B cell (primary cell): ENCODE measurements around the gene TOMM40. TPM values are rescaled to one million over a fixed set of nuclear protein-coding genes. Genes with fewer than 3 reads are reported as not detected.

ENCODE experiments used
- ATAC-seq: fragments of 200-7000 bp; cut with Tn5 transposase; one replicate; pipeline ENCODE4 v1.10.0; 2021; ENCODE audit warnings: low read depth, mild to moderate bottlenecking, moderate number of reproducible peaks, moderate library complexity
- CTCF ChIA-PET: fragments of 350-600 bp; sonication (Branson Sonifier 250); formaldehyde crosslinking; loops from one replicate; lab custom pipeline; 2021; ENCODE audit warnings: antibody characterized with exemption, inconsistent platforms; lab: Charles Lee
- POLR2A ChIA-PET: fragments of 350-600 bp; sonication (Branson Sonifier 250); formaldehyde crosslinking; loops from one replicate; lab custom pipeline; 2021; ENCODE audit warnings: antibody characterized with exemption; lab: Charles Lee
- DNase-seq: peaks from one replicate; pipeline ENCODE4 v3.0.0; 2013
- H2AFZ ChIP-seq: 2 replicates; pipeline ENCODE4 v1.6.1; 2012; ENCODE audit warnings: mild to moderate bottlenecking, low read depth, low read length; ENCODE audit not compliant: insufficient read depth, poor library complexity, severe bottlenecking
- H3K27ac ChIP-seq, 2 donors: 1 replicate in 1 of 2; 2 replicates in 1 of 2; pipeline ENCODE4 v1.5.1; 2012 to 2013; ENCODE audit warnings: low read length in 2 of 2, mild to moderate bottlenecking in 2 of 2, moderate library complexity in 1 of 2
- H3K27me3 ChIP-seq, 4 experiments: fragments of 200-600 bp in 1 of 4; sonication (generic) in 1 of 4; replicated peaks in 1 of 4; 1 replicate in 2 of 4; 2 replicates in 2 of 4; pipeline versions ENCODE4 v1.6.1 to v1.7.0; 2013 to 2016; ENCODE audit warnings: low read length in 3 of 4, mild to moderate bottlenecking in 2 of 4, mixed read lengths in 1 of 4, moderate library complexity in 1 of 4; ENCODE audit not compliant: insufficient read depth in 4 of 4, control insufficient read depth in 3 of 4; ENCODE audit errors: control extremely low read depth in 1 of 4
- H3K36me3 ChIP-seq, 2 experiments: replicated peaks in 1 of 2; 1 replicate in 1 of 2; 2 replicates in 1 of 2; pipeline versions ENCODE4 v1.6.1 to v1.7.1; 2013; ENCODE audit warnings: low read length in 1 of 2; ENCODE audit not compliant: insufficient read depth in 2 of 2, control insufficient read depth in 1 of 2; ENCODE audit errors: control extremely low read depth in 1 of 2, extremely low read depth in 1 of 2
- H3K4me1 ChIP-seq, 2 donors: fragments of 200-600 bp in 1 of 2; sonication (generic) in 1 of 2; 1 replicate in 1 of 2; 2 replicates in 1 of 2; pipeline versions ENCODE4 v1.5.1 to v1.6.1; 2013 to 2017; ENCODE audit warnings: low read length in 2 of 2; ENCODE audit not compliant: control insufficient read depth in 2 of 2, insufficient read depth in 2 of 2
- H3K4me2 ChIP-seq: replicated peaks from 2 replicates; pipeline ENCODE3; 2012; ENCODE audit warnings: mild to moderate bottlenecking, low read depth, low read length; ENCODE audit not compliant: poor library complexity, severe bottlenecking
- H3K4me3 ChIP-seq, 5 experiments: fragments of 200-600 bp in 1 of 5; sonication (generic) in 1 of 5; 1 replicate in 3 of 5; 2 replicates in 2 of 5; pipeline versions ENCODE4 v1.5.1 to v1.7.0; 2011 to 2016; ENCODE audit warnings: low read length in 4 of 5, mild to moderate bottlenecking in 4 of 5, low read depth in 2 of 5, control low read depth in 1 of 5, moderate library complexity in 1 of 5; ENCODE audit not compliant: insufficient read depth in 1 of 5; ENCODE audit errors: control extremely low read depth in 1 of 5, extremely low read depth in 1 of 5
- H3K79me2 ChIP-seq: fragments of 200-600 bp; sonication (generic); one replicate; pipeline ENCODE4 v1.6.0; 2016; ENCODE audit warnings: low read length; ENCODE audit not compliant: control insufficient read depth, insufficient read depth
- H3K9ac ChIP-seq: fragments of 200-600 bp; sonication (generic); 2 replicates; pipeline ENCODE4 v1.6.1; 2017; ENCODE audit warnings: mild to moderate bottlenecking, low read length, moderate library complexity
- H3K9me3 ChIP-seq, 3 donors: one replicate each; pipeline versions ENCODE4 v1.6.1 to v1.7.1; 2013; ENCODE audit warnings: low read length in 2 of 3; ENCODE audit not compliant: control insufficient read depth in 2 of 3, insufficient read depth in 1 of 3; ENCODE audit errors: control extremely low read depth in 1 of 3
- H4K20me1 ChIP-seq: 2 replicates; pipeline ENCODE4 v1.6.0; 2012; ENCODE audit warnings: mild to moderate bottlenecking, low read length; ENCODE audit not compliant: insufficient read depth, control insufficient read depth, poor library complexity, severe bottlenecking
- H3K27ac Mint-ChIP-seq: one replicate; pipeline ENCODE4 v1.8.0; 2021; ENCODE audit warnings: mixed read lengths
- H3K27me3 Mint-ChIP-seq: one replicate; pipeline ENCODE4 v1.8.0; 2021; ENCODE audit warnings: mixed read lengths
- H3K4me1 Mint-ChIP-seq: one replicate; pipeline ENCODE4 v1.8.0; 2021; ENCODE audit warnings: mixed read lengths
- H3K4me3 Mint-ChIP-seq: one replicate; pipeline ENCODE4 v1.8.0; 2021; ENCODE audit warnings: mixed read lengths
- H3K9me3 Mint-ChIP-seq: one replicate; pipeline ENCODE4 v1.8.0; 2022; ENCODE audit warnings: mixed read lengths; ENCODE audit not compliant: insufficient read depth
- EZH2 ChIP-seq: IDR thresholded peaks from 2 replicates; pipeline ENCODE4 v1.6.1; 2012; ENCODE audit warnings: borderline replicate concordance, low read depth, mild to moderate bottlenecking, moderate library complexity, low read length; ENCODE audit not compliant: insufficient read depth, poor library complexity, severe bottlenecking
- WGBS: methylation state at CpG from one replicate; pipeline ENCODE4 v1.1.5; 2013; ENCODE audit warnings: missing lambda C conversion rate; ENCODE audit not compliant: insufficient coverage; 5-methylcytosine and 5-hydroxymethylcytosine counted together
- intact Hi-C: fragments of 100-400 bp; cut with micrococcal nuclease; formaldehyde crosslinking; loops from one replicate; pipeline ENCODE4 v1.10.0; 2022
- polyA plus RNA-seq: library from polyadenylated mRNA; depleted of rRNA; stranded (reverse); fragments of >200 nt; gene quantifications from 2 replicates; pipeline ENCODE4 v1.2.3, GENCODE V29; 2012
- total RNA-seq, 2 donors: library from RNA; stranded (reverse); fragments of 120-200 nt in 1 of 2; gene quantifications; 1 replicate in 1 of 2; 2 replicates in 1 of 2; pipeline versions ENCODE4 v1.2.3 to v1.2.4, GENCODE V29; 2013 to 2022
- TF ChIP-seq, protein P1 (sequence below): fragments of 200-600 bp; IDR thresholded peaks from one replicate; pipeline ENCODE4 v1.8.0; 2022; ENCODE audit warnings: antibody characterized with exemption, mild to moderate bottlenecking

The TOMM40 gene
- total and polyA plus RNA-seq, 2 donors (not counting 1 experiment from before 2014, with no cell fraction given): 30.9 to 31.1 TPM

DNA sequence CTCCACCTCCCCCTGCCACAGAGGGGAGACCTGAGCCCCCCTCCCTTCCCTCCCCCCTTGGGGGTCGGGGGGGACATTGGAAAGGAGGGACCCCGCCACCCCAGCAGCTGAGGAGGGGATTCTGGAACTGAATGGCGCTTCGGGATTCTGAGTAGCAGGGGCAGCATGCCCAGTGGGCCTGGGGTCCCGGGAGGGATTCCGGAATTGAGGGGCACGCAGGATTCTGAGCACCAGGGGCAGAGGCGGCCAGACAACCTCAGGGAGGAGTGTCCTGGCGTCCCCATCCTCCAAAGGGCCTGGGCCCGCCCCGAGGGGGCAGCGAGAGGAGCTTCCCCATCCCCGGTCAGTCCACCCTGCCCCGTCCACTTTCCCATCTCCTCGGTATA, 12.2 kb downstream of the TOMM40 start:
- WGBS: 91% methylated on average over 5 of the region's 15 CpGs
- no peak overlapping the region for H3K4me2 ChIP-seq
- intact Hi-C loops: loop anchor here (1.0 kb wide), 3 partner anchors 48 to 284 kb away; no protein-coding TSS in a partner anchor
- CTCF ChIA-PET: interaction anchor here (0.7 to 4.1 kb wide), 13 partner anchors 12 to 345 kb away, joined by 3 to 27 read pairs (median 4); partner anchors contain the start of gene APOC1
- no peaks in the 10 kb centered on the region for H3K79me2 ChIP-seq
- ATAC-seq: no peak
- H3K9me3 Mint-ChIP-seq: no peaks in the 10 kb centered on the region
- TF ChIP-seq EZH2: no peak
- TF ChIP-seq, protein P1, sequence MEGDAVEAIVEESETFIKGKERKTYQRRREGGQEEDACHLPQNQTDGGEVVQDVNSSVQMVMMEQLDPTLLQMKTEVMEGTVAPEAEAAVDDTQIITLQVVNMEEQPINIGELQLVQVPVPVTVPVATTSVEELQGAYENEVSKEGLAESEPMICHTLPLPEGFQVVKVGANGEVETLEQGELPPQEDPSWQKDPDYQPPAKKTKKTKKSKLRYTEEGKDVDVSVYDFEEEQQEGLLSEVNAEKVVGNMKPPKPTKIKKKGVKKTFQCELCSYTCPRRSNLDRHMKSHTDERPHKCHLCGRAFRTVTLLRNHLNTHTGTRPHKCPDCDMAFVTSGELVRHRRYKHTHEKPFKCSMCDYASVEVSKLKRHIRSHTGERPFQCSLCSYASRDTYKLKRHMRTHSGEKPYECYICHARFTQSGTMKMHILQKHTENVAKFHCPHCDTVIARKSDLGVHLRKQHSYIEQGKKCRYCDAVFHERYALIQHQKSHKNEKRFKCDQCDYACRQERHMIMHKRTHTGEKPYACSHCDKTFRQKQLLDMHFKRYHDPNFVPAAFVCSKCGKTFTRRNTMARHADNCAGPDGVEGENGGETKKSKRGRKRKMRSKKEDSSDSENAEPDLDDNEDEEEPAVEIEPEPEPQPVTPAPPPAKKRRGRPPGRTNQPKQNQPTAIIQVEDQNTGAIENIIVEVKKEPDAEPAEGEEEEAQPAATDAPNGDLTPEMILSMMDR: no peak
- H3K27me3 ChIP-seq: peaks cover 0 to 26% (median 10%) of the 10 kb centered on the region in 4 experiments
- no peak overlapping the region for H2AFZ ChIP-seq
- peaks cover 16% of the 10 kb centered on the region for H3K4me1 Mint-ChIP-seq
- peaks cover 0 to 4% (median 0%) of the 10 kb centered on the region in 3 donors for H3K9me3 ChIP-seq
- peaks cover 18% of the 10 kb centered on the region for H3K27me3 Mint-ChIP-seq
- H3K4me1 ChIP-seq: peaks cover 15 to 19% of the 10 kb centered on the region in 2 donors
- no peak overlapping the region for H3K27ac ChIP-seq
- peaks cover 0 to 26% of the 10 kb centered on the region in 2 experiments for H3K36me3 ChIP-seq
- no peak overlapping the region for H3K27ac Mint-ChIP-seq
- H3K4me3 ChIP-seq: no peak overlapping the region
- no peak overlapping the region for H3K4me3 Mint-ChIP-seq
- POLR2A ChIA-PET: no interaction called here
- H3K9ac ChIP-seq: no peak overlapping the region
- DNase-seq: no peak
- peaks cover 6% of the 10 kb centered on the region for H4K20me1 ChIP-seq

DNA sequence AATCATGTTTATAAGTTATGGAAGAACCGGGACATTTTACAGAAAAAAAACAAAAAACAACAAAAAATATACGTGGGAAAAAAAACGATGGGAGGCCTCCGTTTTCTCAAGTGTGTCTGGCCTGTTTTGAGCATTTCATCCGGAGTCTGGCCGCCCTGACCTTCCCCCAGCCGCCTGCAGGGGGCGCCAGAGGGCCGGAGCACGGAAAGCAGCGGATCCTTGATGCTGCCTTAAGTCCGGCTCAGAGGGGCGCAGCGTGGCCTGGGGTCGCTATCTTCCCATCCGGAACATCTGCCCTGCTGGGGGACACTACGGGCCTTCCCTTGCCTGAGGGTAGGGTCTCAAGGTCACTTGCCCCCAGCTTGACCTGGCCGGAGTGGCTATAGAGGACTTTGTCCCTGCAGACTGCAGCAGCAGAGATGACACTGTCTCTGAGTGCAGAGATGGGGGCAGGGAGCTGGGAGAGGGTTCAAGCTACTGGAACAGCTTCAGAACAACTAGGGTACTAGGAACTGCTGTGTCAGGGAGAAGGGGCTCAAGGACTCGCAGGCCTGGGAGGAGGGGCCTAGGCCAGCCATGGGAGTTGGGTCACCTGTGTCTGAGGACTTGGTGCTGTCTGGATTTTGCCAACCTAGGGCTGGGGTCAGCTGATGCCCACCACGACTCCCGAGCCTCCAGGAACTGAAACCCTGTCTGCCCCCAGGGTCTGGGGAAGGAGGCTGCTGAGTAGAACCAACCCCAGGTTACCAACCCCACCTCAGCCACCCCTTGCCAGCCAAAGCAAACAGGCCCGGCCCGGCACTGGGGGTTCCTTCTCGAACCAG, 12.8 kb downstream of the TOMM40 start:
- no peak for TF ChIP-seq EZH2
- TF ChIP-seq, protein P1: peak; percentile 98
- H2AFZ ChIP-seq: no peak overlapping the region
- H3K27ac ChIP-seq: no peak overlapping the region
- ChIA-PET POLR2A (no interaction called here), CTCF (interaction anchor here (0.7 to 4.1 kb wide), 18 partner anchors 8 to 575 kb away, joined by 3 to 27 read pairs (median 3); partner anchors contain the start of gene APOC1)
- H3K79me2 ChIP-seq: no peaks in the 10 kb centered on the region
- intact Hi-C loops: loop anchor here (1.0 kb wide), 3 partner anchors 47 to 283 kb away; no protein-coding TSS in a partner anchor
- peaks cover 0 to 4% (median 0%) of the 10 kb centered on the region in 3 donors for H3K9me3 ChIP-seq
- peaks cover 18% of the 10 kb centered on the region for H3K27me3 Mint-ChIP-seq
- H3K4me3 ChIP-seq: no peak overlapping the region
- peak; percentile 79 for DNase-seq
- no peak overlapping the region for H3K4me3 Mint-ChIP-seq
- peak; percentile 69 for ATAC-seq
- H3K9ac ChIP-seq: no peak overlapping the region
- no peak overlapping the region for H3K4me2 ChIP-seq
- H3K4me1 ChIP-seq: peaks cover 15 to 19% of the 10 kb centered on the region in 2 donors
- WGBS: 36% methylated on average over 23 of the region's 24 CpGs
- H3K27ac Mint-ChIP-seq: no peak overlapping the region
- H3K36me3 ChIP-seq: peaks cover 0 to 26% of the 10 kb centered on the region in 2 experiments
- peaks cover 6% of the 10 kb centered on the region for H4K20me1 ChIP-seq
- H3K4me1 Mint-ChIP-seq: peaks cover 16% of the 10 kb centered on the region
- no peaks in the 10 kb centered on the region for H3K9me3 Mint-ChIP-seq
- peaks cover 0 to 26% (median 10%) of the 10 kb centered on the region in 4 experiments for H3K27me3 ChIP-seq
